NCI-H345 treated with DMSO at 0.1 percent for 48 hours (cell line): ENCODE measurements around the gene ATOX1.
"Not testable (repeated sequence)": the region's sequence is repeated elsewhere in the genome, so short reads cannot be mapped to it uniquely, and the experiment has no call there.

Source experiments
- DNase-seq: peaks from one replicate; lab custom pipeline; 2025; ENCODE audit not compliant: unreplicated experiment; lab: John Stamatoyannopoulos, UW

Gene ATOX1

GRCh38 chr5:151734064-151734408 lies 24.4 kb downstream of the ATOX1 start:
- DNase-seq = no peak

- no peak for DNase-seq
Observed at GRCh38 chr5:151733358-151734063, 24.9 kb downstream of the ATOX1 start.

GRCh38 chr5:151730381-151730780 lies 28.1 kb downstream of the ATOX1 start:
- no peak for DNase-seq

- not testable (repeated sequence) for DNase-seq
Observed at GRCh38 chr5:151729597-151729996, 28.8 kb downstream of the ATOX1 start.

- no peak for DNase-seq
Observed at GRCh38 chr5:151724360-151724759, 34.1 kb downstream of the ATOX1 start.

GRCh38 chr5:151722546-151722945 lies 35.9 kb downstream of the ATOX1 start:
- no peak for DNase-seq

GRCh38 chr5:151721812-151722391 lies 36.5 kb downstream of the ATOX1 start:
- no peak for DNase-seq

GRCh38 chr5:151721087-151721646 lies 37.3 kb downstream of the ATOX1 start:
- DNase-seq = no peak

GRCh38 chr5:151720215-151720614 lies 38.2 kb downstream of the ATOX1 start:
- DNase-seq = no peak

GRCh38 chr5:151719228-151720000 lies 39.0 kb downstream of the ATOX1 start:
- no peak for DNase-seq

- DNase-seq = no peak
Observed at GRCh38 chr5:151718646-151719045, 39.8 kb downstream of the ATOX1 start.

GRCh38 chr5:151718153-151718552 lies 40.3 kb downstream of the ATOX1 start:
- no peak for DNase-seq

GRCh38 chr5:151717416-151717815 lies 41.0 kb downstream of the ATOX1 start:
- no peak for DNase-seq

GRCh38 chr5:151709109-151709735 lies 49.2 kb downstream of the ATOX1 start:
- no peak for DNase-seq

- DNase-seq = no peak
Observed at GRCh38 chr5:151708126-151708525, 50.3 kb downstream of the ATOX1 start.

- DNase-seq = no peak
Observed at GRCh38 chr5:151707567-151707966, 50.9 kb downstream of the ATOX1 start.

GRCh38 chr5:151706906-151707305 lies 51.5 kb downstream of the ATOX1 start:
- DNase-seq = no peak

- DNase-seq = no peak
Observed at GRCh38 chr5:151703780-151704179, 54.7 kb downstream of the ATOX1 start.

- DNase-seq = no peak
Observed at GRCh38 chr5:151703227-151703626, 55.2 kb downstream of the ATOX1 start.

GRCh38 chr5:151700820-151701219 lies 57.6 kb downstream of the ATOX1 start:
- DNase-seq = no peak

GRCh38 chr5:151700296-151700695 lies 58.1 kb downstream of the ATOX1 start:
- DNase-seq = no peak
